Type B pancreatic cell (in vitro differentiated cells): Measurements from ENCODE around the gene AGER. TPM values are rescaled to one million over a fixed set of nuclear protein-coding genes. Genes with fewer than 3 reads are reported as not detected.

Experiments used
- DNase-seq: peaks from one replicate; pipeline ENCODE4 v3.0.0; 2021; ENCODE audit warnings: mixed read lengths; ENCODE audit not compliant: unreplicated experiment; ENCODE audit errors: extremely low spot score
- H3K27ac Mint-ChIP-seq: 2 replicates; pipeline ENCODE4 v1.8.0; 2021; ENCODE audit warnings: mild to moderate bottlenecking, mixed read lengths
- H3K27me3 Mint-ChIP-seq: 2 replicates; pipeline ENCODE4 v1.8.0; 2021; ENCODE audit warnings: mixed read lengths
- H3K36me3 Mint-ChIP-seq: 2 replicates; pipeline ENCODE4 v1.8.0; 2021; ENCODE audit warnings: mixed read lengths
- H3K4me1 Mint-ChIP-seq: one replicate; pipeline ENCODE4 v1.8.0; 2021; ENCODE audit warnings: mixed read lengths; ENCODE audit not compliant: unreplicated experiment
- H3K4me3 Mint-ChIP-seq: 2 replicates; pipeline ENCODE4 v1.8.0; 2021; ENCODE audit warnings: mild to moderate bottlenecking, mixed read lengths
- H3K9me3 Mint-ChIP-seq: 2 replicates; pipeline ENCODE4 v1.8.0; 2021; ENCODE audit warnings: mixed read lengths
- CTCF ChIP-seq: fragments of 200-600 bp; sonication (generic); conservative IDR thresholded peaks from 2 replicates; pipeline ENCODE4 v1.5.0; 2021; ENCODE audit warnings: antibody characterized with exemption, mild to moderate bottlenecking
- total RNA-seq: library from RNA; stranded (reverse); gene quantifications from 2 replicates; pipeline ENCODE4 v1.2.1, GENCODE V29; 2021; ENCODE audit warnings: low replicate concordance

Gene AGER
- total RNA-seq, 1 donor from 2014 or later, result 16.9 TPM

DNA sequence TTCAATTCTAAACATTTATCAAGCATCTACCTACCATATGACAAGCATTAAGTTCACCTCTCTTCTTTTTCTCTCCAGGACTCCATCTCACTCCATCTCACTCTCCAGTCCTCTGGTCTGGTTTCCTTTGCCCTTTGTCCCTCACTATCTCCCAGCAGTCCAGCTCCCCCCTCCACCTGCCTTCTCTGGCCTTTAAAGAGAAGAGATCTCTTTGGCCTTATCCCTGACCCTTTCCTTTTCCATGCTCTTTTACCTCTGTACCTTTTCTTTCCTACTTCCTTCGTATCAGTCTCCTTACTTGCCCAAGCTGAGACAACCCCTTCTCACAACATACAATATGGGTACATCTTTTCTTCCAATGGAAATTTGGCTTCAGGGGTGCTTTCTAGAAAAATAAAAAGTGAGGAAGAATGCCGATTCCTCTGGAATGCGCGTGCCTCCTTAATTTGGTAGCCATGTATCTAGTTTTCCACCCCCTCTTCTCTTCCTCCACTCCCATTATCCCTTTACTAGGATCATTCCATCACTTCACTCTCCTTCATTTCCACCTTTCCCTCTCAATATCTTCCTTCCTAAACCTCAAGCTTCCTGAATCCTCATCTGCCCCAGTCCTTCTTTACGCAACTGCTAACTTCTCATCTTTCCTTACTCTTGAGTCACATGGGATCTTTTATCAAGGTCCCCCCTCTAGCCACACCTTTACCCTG, 7.4 kb downstream of the AGER start:
- TF ChIP-seq CTCF, result no peak
- H3K4me3 Mint-ChIP-seq, result peak overlapping the region; percentile 98
- no peaks in the 10 kb centered on the region for H3K9me3 Mint-ChIP-seq
- H3K4me1 Mint-ChIP-seq, result peaks cover 48% of the 10 kb centered on the region
- peak overlapping the region; percentile 95 for H3K27ac Mint-ChIP-seq
- peaks cover 16% of the 10 kb centered on the region for H3K36me3 Mint-ChIP-seq
- no peak for DNase-seq
- no peaks in the 10 kb centered on the region for H3K27me3 Mint-ChIP-seq

GRCh38 chr6:32175711-32176475, 8.2 kb downstream of the AGER start, which contains the start of gene AGPAT1:
Gene AGPAT1, minus strand, starts transcription at chr6:32176084. Its CDS starts 4,588 bp downstream, at chr6:32171496.
- Mint-ChIP-seq H3K9me3 (no peaks in the 10 kb centered on the region), H3K27me3 (no peaks in the 10 kb centered on the region), H3K36me3 (peaks cover 20% of the 10 kb centered on the region), H3K27ac (peak within 1 kb of the TSS; percentile 95), H3K4me1 (peaks cover 48% of the 10 kb centered on the region), H3K4me3 (peak within 1 kb of the TSS; percentile 98)
- no peak for TF ChIP-seq CTCF
- DNase-seq, result peak; percentile 95

DNA sequence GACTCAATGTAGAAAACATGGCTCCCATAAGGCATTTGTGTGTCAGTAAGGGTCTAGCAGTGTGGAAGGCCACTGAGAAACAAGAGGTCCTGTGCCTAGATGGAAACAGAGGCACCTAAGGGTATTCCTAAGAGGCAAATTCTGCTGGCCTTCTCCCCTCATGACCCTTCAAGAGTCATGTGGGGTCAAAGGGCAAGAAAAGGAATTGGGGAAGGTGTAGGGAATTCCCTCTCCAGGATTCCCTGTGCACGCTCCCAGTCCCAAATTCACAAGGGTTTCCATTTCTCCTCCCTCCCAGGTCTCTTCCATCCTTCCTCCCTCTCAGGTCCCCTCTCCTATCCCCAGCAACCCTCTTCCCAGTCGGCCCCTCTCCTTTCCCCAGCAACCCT, 8.7 kb downstream of the AGER start:
- peaks cover 48% of the 10 kb centered on the region for H3K4me1 Mint-ChIP-seq
- H3K9me3 Mint-ChIP-seq, result no peaks in the 10 kb centered on the region
- no peak for TF ChIP-seq CTCF

DNA sequence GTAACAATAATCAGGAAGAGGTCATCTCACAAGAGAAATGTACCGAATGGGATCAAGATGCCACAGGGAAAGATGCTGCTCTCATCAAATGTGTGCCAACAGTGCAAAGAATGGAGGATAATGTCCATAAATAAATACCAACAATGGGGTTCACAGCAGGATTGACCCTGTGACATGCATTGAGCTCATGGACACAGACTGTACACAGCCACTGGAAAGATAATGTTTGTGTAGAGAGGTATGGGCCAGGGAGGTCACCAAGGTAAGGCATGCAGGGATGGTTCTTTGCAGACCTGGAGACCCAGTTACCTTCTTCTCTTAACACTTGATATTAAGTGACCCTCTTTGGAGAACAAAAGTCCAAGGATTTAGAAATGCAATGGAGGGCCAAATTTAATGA, 9.6 kb downstream of the AGER start:
- H3K9me3 Mint-ChIP-seq, result no peaks in the 10 kb centered on the region
- peaks cover 26% of the 10 kb centered on the region for H3K36me3 Mint-ChIP-seq
- peak overlapping the region; percentile 98 for H3K4me3 Mint-ChIP-seq
- TF ChIP-seq CTCF, result no peak
- H3K4me1 Mint-ChIP-seq, result peaks cover 43% of the 10 kb centered on the region
- no peak overlapping the region for H3K27ac Mint-ChIP-seq
- DNase-seq, result no peak
- H3K27me3 Mint-ChIP-seq, result no peaks in the 10 kb centered on the region

More for the DNA sequence above, 8.7 kb downstream of the AGER start:
- DNase-seq, result no peak
- Mint-ChIP-seq H3K27me3 (no peaks in the 10 kb centered on the region), H3K36me3 (peaks cover 18% of the 10 kb centered on the region), H3K27ac (peak overlapping the region; percentile 54), H3K4me3 (peak overlapping the region; percentile 98)

DNA sequence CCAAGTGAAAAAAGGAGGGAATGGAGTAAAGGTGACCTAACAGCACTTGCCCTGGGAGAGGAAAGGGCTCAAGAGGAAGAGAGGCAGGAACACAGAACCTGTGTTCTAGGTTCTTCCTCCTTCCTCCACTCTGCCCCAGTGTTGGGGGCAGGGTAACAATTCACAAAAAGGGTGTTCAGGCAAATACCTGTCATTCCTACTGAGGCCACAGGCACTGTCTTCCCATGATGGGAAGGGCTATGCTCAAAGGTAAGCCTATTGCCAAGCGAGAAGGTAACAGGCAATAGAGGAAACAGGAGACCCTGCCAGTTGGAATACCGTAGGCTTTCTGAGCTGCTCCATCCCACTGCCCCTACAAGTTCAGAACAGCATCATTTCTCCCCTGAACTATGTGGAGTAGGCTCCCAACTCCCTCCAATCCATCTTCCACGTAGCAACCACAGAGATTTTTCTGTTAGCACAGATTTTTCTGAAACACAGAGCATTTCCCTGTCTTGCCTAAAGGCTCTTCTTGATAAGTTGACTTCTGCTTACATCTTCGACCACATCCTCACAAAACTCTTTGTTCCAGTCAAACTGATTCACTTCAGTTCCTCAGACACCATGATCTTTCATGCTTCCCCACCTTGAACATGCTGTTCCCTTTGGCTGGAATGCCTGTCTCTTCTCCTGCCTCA, 10.9 kb downstream of the AGER start:
- peak overlapping the region; percentile 51 for H3K4me3 Mint-ChIP-seq
- H3K36me3 Mint-ChIP-seq, result peaks cover 21% of the 10 kb centered on the region
- H3K27ac Mint-ChIP-seq, result peak overlapping the region; percentile 70
- no peak for DNase-seq
- no peaks in the 10 kb centered on the region for H3K27me3 Mint-ChIP-seq
- no peak for TF ChIP-seq CTCF
- peaks cover 31% of the 10 kb centered on the region for H3K4me1 Mint-ChIP-seq
- H3K9me3 Mint-ChIP-seq, result no peaks in the 10 kb centered on the region
